SU-DHL-6 (cell line): ENCODE results near the gene MGME1.

ENCODE experiments used
- H2AFZ ChIP-seq: fragments of 200-600 bp; sonication (generic); 2 replicates; pipeline ENCODE4 v1.6.1; 2014; ENCODE audit warnings: low read depth, mild to moderate bottlenecking, moderate library complexity, mixed read lengths, antibody characterized with exemption, low read length; ENCODE audit not compliant: severe bottlenecking
- H3F3A ChIP-seq: fragments of 200-600 bp; shearing (Covaris generic); 2 replicates; pipeline ENCODE4 v1.6.0; 2016; ENCODE audit warnings: antibody characterized with exemption, mild to moderate bottlenecking; ENCODE audit not compliant: insufficient read depth
- H3K27ac ChIP-seq: fragments of 200-600 bp; sonication (generic); 2 replicates; pipeline ENCODE4 v1.5.1; 2016; ENCODE audit warnings: low read depth, mild to moderate bottlenecking, low read length, moderate library complexity, mixed read lengths
- H3K27me3 ChIP-seq: fragments of 200-600 bp; sonication (generic), shearing (Covaris generic); 2 replicates; pipeline ENCODE4 v1.6.0; 2014; ENCODE audit warnings: mild to moderate bottlenecking, low read length
- H3K36me3 ChIP-seq: fragments of 200-600 bp; sonication (generic); 2 replicates; pipeline ENCODE4 v1.6.1; 2014; ENCODE audit warnings: mild to moderate bottlenecking, low read length, mixed read lengths
- H3K4me2 ChIP-seq: fragments of 300-600, 200-600 bp; shearing (Covaris generic), sonication (generic); 2 replicates; pipeline ENCODE4 v1.6.0; 2014; ENCODE audit warnings: low read length, low read depth, mild to moderate bottlenecking; ENCODE audit not compliant: poor library complexity, severe bottlenecking
- H3K4me3 ChIP-seq: fragments of 200-600 bp; sonication (generic); 2 replicates; pipeline ENCODE4 v1.5.1; 2014; ENCODE audit warnings: antibody characterized with exemption, low read length, mild to moderate bottlenecking, mixed read lengths; ENCODE audit not compliant: insufficient read depth, poor library complexity, severe bottlenecking
- H3K79me2 ChIP-seq: fragments of 200-600 bp; sonication (generic); 2 replicates; pipeline ENCODE4 v1.6.1; 2014; ENCODE audit warnings: mild to moderate bottlenecking, low read length, moderate library complexity; ENCODE audit not compliant: insufficient read depth
- H3K9ac ChIP-seq: fragments of 200-600 bp; sonication (generic); 2 replicates; pipeline ENCODE4 v1.7.0; 2014; ENCODE audit warnings: mild to moderate bottlenecking, low read length
- H3K9me2 ChIP-seq: fragments of 200-600 bp; sonication (generic); replicated peaks from 2 replicates; pipeline ENCODE4 v1.6.1; 2014; ENCODE audit warnings: low read length; ENCODE audit not compliant: insufficient read depth
- H3K9me3 ChIP-seq: fragments of 200-600 bp; sonication (generic); 2 replicates; pipeline ENCODE4 v1.6.1; 2014; ENCODE audit warnings: low read length, mixed read lengths; ENCODE audit not compliant: insufficient read depth
- H4K20me1 ChIP-seq: fragments of 200-600 bp; sonication (generic); 2 replicates; pipeline ENCODE4 v1.6.1; 2014; ENCODE audit warnings: low read depth, mild to moderate bottlenecking, antibody characterized with exemption, low read length, moderate library complexity, mixed read lengths
- CTCF ChIP-seq: fragments of 200-600 bp; sonication (generic); IDR thresholded peaks from one replicate; pipeline ENCODE4 v1.5.1; 2017; ENCODE audit warnings: antibody characterized with exemption, mild to moderate bottlenecking, low read length, moderate library complexity; ENCODE audit not compliant: insufficient read depth, poor library complexity, severe bottlenecking
- EZH2phosphoT487 ChIP-seq: fragments of 200-600 bp; sonication (generic), shearing (Covaris generic); conservative IDR thresholded peaks from 2 replicates; pipeline ENCODE4 v1.6.1; 2018; ENCODE audit warnings: mild to moderate bottlenecking, antibody characterized with exemption, low read length, moderate library complexity, mixed read lengths

Gene MGME1

GRCh38 chr20:18014411-18014810, 45.6 kb downstream of the MGME1 start:
- Histone ChIP-seq H3K4me2 (no peak overlapping the region), H3K9me2 (no peaks in the 10 kb centered on the region)
- no peak for TF ChIP-seq CTCF
- TF ChIP-seq EZH2phosphoT487 = no peak

DNA sequence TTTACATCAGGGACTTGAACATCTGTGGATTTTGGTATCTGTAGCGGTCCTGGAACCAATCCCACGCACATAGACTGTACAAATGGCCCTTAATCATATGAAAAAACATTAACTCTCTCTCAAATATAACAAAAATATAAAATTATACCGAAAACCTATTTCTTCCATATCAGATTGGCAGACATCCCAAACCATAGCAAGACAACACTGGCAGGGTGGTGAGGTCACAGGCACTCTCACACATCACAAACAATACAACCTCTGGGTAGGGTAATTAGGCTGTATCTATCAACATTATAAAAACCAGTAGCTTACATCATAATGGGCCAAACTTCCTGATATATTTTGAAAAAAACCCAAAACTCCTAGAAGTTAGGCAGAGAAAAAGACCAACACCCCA, 48.0 kb downstream of the MGME1 start:
- H3K36me3 ChIP-seq = no peaks in the 10 kb centered on the region
- H2AFZ ChIP-seq = no peak overlapping the region
- no peak overlapping the region for H3K4me2 ChIP-seq
- TF ChIP-seq CTCF = no peak
- no peak for TF ChIP-seq EZH2phosphoT487
- no peaks in the 10 kb centered on the region for H3K9me3 ChIP-seq
- no peaks in the 10 kb centered on the region for H3K27me3 ChIP-seq
- no peaks in the 10 kb centered on the region for H3K79me2 ChIP-seq
- no peak overlapping the region for H3K27ac ChIP-seq
- no peak overlapping the region for H3K9ac ChIP-seq
- no peaks in the 10 kb centered on the region for H4K20me1 ChIP-seq
- H3F3A ChIP-seq = no peaks in the 10 kb centered on the region
- no peaks in the 10 kb centered on the region for H3K9me2 ChIP-seq
- H3K4me3 ChIP-seq = no peak overlapping the region

More at GRCh38 chr20:18014411-18014810, 45.6 kb downstream of the MGME1 start:
- Histone ChIP-seq H4K20me1 (no peaks in the 10 kb centered on the region), H3K79me2 (no peaks in the 10 kb centered on the region), H3K27ac (no peak overlapping the region), H3K9ac (no peak overlapping the region), H3K4me3 (no peak overlapping the region), H2AFZ (no peak overlapping the region), H3K9me3 (no peaks in the 10 kb centered on the region), H3F3A (no peaks in the 10 kb centered on the region), H3K36me3 (no peaks in the 10 kb centered on the region), H3K27me3 (no peaks in the 10 kb centered on the region)

GRCh38 chr20:18018100-18018499, 49.3 kb downstream of the MGME1 start:
- TF ChIP-seq CTCF = no peak
- no peak for TF ChIP-seq EZH2phosphoT487
- Histone ChIP-seq H3K79me2 (no peaks in the 10 kb centered on the region), H4K20me1 (no peaks in the 10 kb centered on the region), H3K36me3 (no peaks in the 10 kb centered on the region), H3K9me2 (no peaks in the 10 kb centered on the region), H3K4me3 (no peak overlapping the region), H3K9me3 (no peaks in the 10 kb centered on the region), H3K27ac (no peak overlapping the region), H3K4me2 (no peak overlapping the region), H3K27me3 (no peaks in the 10 kb centered on the region), H2AFZ (no peak overlapping the region), H3K9ac (no peak overlapping the region), H3F3A (no peaks in the 10 kb centered on the region)
